Measurements from ENCODE around the gene ZNF609. TPM values are rescaled to one million over a fixed set of nuclear protein-coding genes. Genes with fewer than 3 reads are reported as not detected.

The ZNF609 gene
- total RNA-seq, 4 donors from 2014 or later: 19.4 to 30.5 (median 21.1) TPM

DNA sequence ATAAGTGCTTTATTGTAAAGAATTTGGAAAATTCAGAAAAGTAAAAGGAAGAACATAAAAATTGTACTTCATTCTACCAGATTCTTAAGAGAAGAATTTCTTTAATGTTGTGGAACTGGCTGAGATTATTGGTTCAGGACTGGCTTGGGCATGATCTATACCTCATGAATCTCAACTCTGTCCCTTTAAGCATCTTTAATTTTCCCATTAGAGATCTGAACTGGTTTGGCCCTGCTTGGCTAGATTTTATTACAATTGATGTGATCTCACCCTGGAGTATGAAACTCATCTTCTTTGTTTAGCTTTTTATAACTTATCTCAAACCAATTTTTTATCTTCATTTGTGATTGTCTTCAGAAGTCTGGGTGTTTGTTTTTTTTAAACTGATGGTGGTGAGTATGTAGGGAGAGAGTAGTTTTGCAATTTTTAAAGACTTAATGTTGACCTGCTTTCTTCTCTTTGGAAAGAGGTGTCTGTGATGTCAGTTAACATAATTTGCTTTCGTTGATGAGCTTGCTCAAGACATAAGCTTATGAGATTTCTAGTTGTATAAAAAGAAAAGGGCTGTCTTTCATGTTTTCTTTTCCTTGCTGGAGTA lies 61.9 kb downstream of the ZNF609 start:
- DNase-seq (ENCODE audit: low spot score in 2 of 2): no peak
- intact Hi-C loops (cut with DNase I; ENCODE audit: low total_unique reads): no loop called here
- TF ChIP-seq, protein P1, sequence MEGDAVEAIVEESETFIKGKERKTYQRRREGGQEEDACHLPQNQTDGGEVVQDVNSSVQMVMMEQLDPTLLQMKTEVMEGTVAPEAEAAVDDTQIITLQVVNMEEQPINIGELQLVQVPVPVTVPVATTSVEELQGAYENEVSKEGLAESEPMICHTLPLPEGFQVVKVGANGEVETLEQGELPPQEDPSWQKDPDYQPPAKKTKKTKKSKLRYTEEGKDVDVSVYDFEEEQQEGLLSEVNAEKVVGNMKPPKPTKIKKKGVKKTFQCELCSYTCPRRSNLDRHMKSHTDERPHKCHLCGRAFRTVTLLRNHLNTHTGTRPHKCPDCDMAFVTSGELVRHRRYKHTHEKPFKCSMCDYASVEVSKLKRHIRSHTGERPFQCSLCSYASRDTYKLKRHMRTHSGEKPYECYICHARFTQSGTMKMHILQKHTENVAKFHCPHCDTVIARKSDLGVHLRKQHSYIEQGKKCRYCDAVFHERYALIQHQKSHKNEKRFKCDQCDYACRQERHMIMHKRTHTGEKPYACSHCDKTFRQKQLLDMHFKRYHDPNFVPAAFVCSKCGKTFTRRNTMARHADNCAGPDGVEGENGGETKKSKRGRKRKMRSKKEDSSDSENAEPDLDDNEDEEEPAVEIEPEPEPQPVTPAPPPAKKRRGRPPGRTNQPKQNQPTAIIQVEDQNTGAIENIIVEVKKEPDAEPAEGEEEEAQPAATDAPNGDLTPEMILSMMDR (IDR thresholded peaks at IDR 0.05): no peak
- TF ChIP-seq POLR2A (IDR thresholded peaks at IDR 0.05): no peak
- no peak overlapping the region for H3K4me3 ChIP-seq (ENCODE audit: low read depth, poor library complexity, severe bottlenecking)
- 35 to 42% methylated on average over 1 of the region's 1 CpG for WGBS, 2 donors

DNA sequence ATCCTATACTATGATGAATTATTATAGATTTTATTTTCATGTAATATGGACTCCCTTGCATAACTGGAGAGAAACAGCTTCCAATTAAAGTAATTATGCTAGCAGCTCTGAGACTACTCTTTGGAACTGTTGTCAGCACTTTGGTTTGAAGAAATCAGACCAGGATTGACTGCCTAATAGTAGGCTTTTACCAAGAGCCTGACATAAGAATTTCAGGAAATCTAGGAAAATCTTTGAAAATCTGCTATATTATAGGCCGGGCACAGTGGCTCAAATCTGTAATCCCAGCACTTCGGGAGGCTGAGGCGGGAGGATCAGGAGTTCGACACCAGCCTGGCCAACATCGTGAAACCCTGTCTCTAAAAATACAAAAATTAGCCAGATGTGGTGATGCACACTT lies 62.9 kb downstream of the ZNF609 start:
- TF ChIP-seq, protein P1 (IDR thresholded peaks at IDR 0.05): no peak
- no peak for TF ChIP-seq POLR2A (IDR thresholded peaks at IDR 0.05)
- WGBS, 2 donors: 94 to 99% methylated on average over 5 of the region's 5 CpGs
- intact Hi-C loops (cut with DNase I; ENCODE audit: low total_unique reads): no loop called here

DNA sequence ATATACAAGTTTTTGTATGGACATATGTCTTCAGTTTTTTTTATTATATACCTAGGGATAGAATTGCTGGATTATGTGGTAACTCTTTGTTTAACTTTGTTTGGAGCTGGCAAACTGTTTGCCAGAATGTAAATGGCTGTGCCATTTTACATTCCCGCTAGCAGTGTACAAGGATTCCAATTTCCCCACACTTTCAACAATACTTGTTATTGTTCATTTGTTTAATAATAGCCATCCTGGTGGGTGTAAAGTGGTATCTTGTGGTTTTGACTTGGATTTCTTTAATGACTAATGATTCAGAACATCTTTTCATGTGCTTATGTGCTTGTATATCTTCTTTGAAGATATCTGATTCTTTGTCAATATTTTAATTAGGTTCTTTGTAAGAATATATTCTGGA lies 64.4 kb downstream of the ZNF609 start:
- intact Hi-C loops (cut with DNase I; ENCODE audit: low total_unique reads): no loop called here
- TF ChIP-seq, protein P1 (IDR thresholded peaks at IDR 0.05): no peak
- 66 to 77% methylated on average over 1 of the region's 1 CpG for WGBS, 2 donors
- no peak for DNase-seq (ENCODE audit: low spot score in 2 of 2)
- no peak overlapping the region for H3K4me3 ChIP-seq (ENCODE audit: low read depth, poor library complexity, severe bottlenecking)

More for the DNA sequence above, 62.9 kb downstream of the ZNF609 start:
- H3K4me3 ChIP-seq (ENCODE audit: low read depth, poor library complexity, severe bottlenecking): no peak overlapping the region
- no peak for DNase-seq (ENCODE audit: low spot score in 2 of 2)

DNA sequence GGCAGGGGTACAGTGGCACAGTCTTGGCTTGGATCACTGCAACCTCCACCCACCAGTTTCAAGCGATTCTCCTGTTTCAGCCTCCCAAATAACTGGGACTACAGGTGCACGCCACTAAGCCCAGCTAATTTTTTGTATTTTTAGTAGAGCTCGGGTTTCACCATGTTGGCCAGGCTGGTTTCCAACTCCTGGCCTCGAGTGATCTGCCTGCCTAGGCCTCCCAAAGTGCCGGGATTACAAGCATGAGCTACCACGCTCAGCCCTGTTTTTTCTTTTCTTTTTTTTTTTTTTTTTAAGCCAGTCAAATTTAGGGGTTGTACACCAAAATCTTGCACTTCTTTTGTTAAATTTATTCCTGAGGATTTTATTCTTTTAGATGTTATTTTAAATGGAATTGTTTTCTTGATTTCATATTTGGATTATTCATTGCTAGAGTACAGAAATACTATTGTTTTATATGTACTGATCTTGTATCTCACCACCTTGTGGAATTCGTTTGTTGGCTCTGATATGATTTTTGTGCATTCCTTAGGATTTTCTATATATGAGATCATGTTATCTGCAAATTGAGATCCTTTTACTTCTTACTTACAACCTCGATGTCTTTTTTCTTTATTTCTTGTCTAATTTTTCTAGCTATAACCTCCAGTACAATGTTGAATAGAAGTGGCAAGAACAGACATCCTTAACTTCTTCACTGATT lies 65.6 kb downstream of the ZNF609 start:
- TF ChIP-seq POLR2A (IDR thresholded peaks at IDR 0.05): no peak
- TF ChIP-seq, protein P1 (IDR thresholded peaks at IDR 0.05): no peak
- no peak overlapping the region for H3K4me3 ChIP-seq (ENCODE audit: low read depth, poor library complexity, severe bottlenecking)
- intact Hi-C loops (cut with DNase I; ENCODE audit: low total_unique reads): no loop called here

DNA sequence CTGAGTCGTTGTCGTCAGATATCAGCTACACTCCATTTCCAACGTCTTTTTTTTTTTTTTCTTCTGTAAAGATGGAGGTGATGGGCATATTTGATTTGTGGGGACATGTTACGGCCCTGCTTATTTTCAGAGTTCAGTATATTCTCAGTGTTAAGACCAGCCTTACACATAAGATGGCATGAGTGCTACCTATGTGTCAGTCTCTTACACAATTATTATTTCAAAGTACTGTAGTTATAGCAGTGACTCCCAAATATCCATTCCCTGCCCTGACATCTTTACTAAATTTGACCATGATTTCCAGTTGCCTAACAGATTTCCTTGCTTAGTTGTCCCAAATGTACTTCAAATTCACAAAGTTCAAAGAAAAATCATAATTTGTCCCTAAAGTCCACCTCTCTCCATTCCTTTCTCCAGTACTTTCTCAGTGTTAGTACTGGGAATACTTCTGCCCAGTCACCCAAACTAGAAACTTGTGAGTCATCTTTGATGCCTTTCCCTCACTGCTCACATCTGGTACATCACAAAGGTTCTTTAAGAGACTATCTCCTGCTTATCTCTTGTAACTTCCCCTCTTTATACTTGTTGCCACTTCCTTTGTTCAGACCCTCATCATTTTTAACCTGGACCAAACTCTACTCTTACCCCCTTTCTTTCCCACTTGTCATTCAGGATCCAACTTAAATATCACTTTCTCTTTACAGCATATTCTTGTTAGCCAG lies 67.0 kb downstream of the ZNF609 start:
- 92 to 93% methylated on average over 4 of the region's 4 CpGs for WGBS, 2 donors
- DNase-seq (ENCODE audit: low spot score in 2 of 2): no peak
- intact Hi-C loops (cut with DNase I; ENCODE audit: low total_unique reads): no loop called here
- TF ChIP-seq, protein P1 (IDR thresholded peaks at IDR 0.05): no peak
- TF ChIP-seq POLR2A (IDR thresholded peaks at IDR 0.05): no peak
- no peak overlapping the region for H3K4me3 ChIP-seq (ENCODE audit: low read depth, poor library complexity, severe bottlenecking)

More for the DNA sequence above, 65.6 kb downstream of the ZNF609 start:
- DNase-seq (ENCODE audit: low spot score in 2 of 2): no peak
- WGBS, 2 donors: 70 to 78% methylated on average over 8 of the region's 8 CpGs

Measured in lower leg skin (tissue), 4 donors.